ENCODE data around the gene LRP8.

- TF ChIP-seq RAD21 (IDR thresholded peaks at IDR 0.05) (no peak), MAX (IDR thresholded peaks at IDR 0.05) (no peak), CTCF (IDR thresholded peaks at IDR 0.05; ENCODE audit: low read depth, low read length, missing input control) (no peak), RXRA (IDR thresholded peaks at IDR 0.05) (no peak)
Observed at GRCh38 chr1:53255031-53255430, 72.8 kb downstream of the LRP8 start.
